ENCODE results near the gene SCARB1.

The SCARB1 gene

DNA sequence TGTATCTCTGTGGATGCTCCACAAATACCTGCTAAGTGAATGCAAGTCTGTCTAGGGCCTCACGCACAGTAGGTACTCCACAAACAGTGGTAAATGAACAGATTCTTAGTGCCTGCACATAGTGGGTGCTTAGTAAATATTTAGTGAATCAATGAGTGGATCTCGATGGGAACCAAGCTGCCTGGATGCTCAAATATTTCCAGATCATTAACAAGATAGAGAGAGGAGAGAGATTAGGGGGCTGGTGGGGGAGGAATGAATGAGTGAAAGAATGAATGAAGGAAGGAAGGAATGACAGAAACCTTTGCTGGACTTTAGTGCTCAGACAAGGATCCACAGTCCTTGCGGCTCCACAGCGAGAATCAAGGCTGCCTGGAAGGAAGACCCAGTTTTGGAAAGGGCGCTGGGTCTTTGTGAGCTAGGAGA is 118.2 kb downstream of the SCARB1 start:
- DNase-seq (ENCODE audit: low read depth in 1 of 2, low spot score in 1 of 2) = no peak
- TF ChIP-seq POLR2AphosphoS5 (IDR thresholded peaks at IDR 0.05; ENCODE audit: low read depth) = no peak
- H3K27me3 ChIP-seq (ENCODE audit: insufficient read depth, poor library complexity, severe bottlenecking) = no peaks in the 10 kb centered on the region
- H3K4me3 ChIP-seq (replicated peaks; ENCODE audit: insufficient read depth, low read length) = no peak overlapping the region
- H3K27ac ChIP-seq (replicated peaks) = no peak overlapping the region

DNA sequence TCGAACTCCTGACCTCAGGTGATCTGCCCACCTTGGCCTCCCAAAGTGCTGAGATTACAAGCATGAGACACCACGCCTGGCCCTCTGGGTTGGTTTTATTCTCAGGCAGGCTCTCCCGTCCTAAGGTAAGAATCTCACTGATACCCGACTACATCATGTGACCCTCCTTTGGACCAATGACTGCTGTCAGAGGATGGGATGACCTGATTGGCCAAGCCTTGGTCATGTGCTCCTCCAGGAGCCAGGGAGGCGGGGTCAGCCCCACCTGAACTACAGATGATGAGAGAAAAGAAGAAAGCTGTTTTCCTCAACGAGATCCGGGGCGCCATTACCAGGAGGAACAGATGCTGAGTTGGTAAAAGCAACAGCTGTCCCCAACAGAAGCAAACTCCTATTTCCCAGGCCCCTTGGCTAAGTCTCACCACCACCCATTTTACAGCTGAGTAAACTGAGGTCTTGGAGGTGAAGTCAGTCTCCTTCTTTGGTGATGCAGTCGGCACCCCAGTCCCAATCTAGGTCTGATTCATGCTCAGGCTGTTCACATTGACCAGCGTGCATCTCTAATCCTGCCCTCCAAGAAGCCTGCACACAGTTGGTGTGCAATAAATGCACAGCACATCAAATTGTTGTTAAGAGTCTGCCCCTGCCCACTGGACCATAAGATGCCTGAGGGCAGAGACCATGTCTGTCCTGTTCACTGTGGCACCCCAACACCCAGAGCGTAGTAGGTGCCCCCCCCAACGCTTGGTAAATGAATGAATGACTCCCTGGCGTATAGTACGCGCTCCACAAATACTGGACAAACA is 118.8 kb downstream of the SCARB1 start:
- DNase-seq (ENCODE audit: low read depth in 1 of 2, low spot score in 1 of 2) = no peak
- Histone ChIP-seq H3K27ac (replicated peaks) (no peak overlapping the region), H3K27me3 (ENCODE audit: insufficient read depth, poor library complexity, severe bottlenecking) (no peaks in the 10 kb centered on the region), H3K4me3 (replicated peaks; ENCODE audit: insufficient read depth, low read length) (no peak overlapping the region)
- TF ChIP-seq SPI1 (IDR thresholded peaks at IDR 0.05; ENCODE audit: borderline replicate concordance, low read depth) (no peak), GABPA (IDR thresholded peaks at IDR 0.05; ENCODE audit: low read depth) (no peak), POLR2AphosphoS5 (IDR thresholded peaks at IDR 0.05; ENCODE audit: low read depth) (no peak)
- TF ChIP-seq, protein P1, sequence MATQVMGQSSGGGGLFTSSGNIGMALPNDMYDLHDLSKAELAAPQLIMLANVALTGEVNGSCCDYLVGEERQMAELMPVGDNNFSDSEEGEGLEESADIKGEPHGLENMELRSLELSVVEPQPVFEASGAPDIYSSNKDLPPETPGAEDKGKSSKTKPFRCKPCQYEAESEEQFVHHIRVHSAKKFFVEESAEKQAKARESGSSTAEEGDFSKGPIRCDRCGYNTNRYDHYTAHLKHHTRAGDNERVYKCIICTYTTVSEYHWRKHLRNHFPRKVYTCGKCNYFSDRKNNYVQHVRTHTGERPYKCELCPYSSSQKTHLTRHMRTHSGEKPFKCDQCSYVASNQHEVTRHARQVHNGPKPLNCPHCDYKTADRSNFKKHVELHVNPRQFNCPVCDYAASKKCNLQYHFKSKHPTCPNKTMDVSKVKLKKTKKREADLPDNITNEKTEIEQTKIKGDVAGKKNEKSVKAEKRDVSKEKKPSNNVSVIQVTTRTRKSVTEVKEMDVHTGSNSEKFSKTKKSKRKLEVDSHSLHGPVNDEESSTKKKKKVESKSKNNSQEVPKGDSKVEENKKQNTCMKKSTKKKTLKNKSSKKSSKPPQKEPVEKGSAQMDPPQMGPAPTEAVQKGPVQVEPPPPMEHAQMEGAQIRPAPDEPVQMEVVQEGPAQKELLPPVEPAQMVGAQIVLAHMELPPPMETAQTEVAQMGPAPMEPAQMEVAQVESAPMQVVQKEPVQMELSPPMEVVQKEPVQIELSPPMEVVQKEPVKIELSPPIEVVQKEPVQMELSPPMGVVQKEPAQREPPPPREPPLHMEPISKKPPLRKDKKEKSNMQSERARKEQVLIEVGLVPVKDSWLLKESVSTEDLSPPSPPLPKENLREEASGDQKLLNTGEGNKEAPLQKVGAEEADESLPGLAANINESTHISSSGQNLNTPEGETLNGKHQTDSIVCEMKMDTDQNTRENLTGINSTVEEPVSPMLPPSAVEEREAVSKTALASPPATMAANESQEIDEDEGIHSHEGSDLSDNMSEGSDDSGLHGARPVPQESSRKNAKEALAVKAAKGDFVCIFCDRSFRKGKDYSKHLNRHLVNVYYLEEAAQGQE (IDR thresholded peaks at IDR 0.05; ENCODE audit: insufficient replicate concordance, low read depth) = no peak
- TF ChIP-seq, protein P2, sequence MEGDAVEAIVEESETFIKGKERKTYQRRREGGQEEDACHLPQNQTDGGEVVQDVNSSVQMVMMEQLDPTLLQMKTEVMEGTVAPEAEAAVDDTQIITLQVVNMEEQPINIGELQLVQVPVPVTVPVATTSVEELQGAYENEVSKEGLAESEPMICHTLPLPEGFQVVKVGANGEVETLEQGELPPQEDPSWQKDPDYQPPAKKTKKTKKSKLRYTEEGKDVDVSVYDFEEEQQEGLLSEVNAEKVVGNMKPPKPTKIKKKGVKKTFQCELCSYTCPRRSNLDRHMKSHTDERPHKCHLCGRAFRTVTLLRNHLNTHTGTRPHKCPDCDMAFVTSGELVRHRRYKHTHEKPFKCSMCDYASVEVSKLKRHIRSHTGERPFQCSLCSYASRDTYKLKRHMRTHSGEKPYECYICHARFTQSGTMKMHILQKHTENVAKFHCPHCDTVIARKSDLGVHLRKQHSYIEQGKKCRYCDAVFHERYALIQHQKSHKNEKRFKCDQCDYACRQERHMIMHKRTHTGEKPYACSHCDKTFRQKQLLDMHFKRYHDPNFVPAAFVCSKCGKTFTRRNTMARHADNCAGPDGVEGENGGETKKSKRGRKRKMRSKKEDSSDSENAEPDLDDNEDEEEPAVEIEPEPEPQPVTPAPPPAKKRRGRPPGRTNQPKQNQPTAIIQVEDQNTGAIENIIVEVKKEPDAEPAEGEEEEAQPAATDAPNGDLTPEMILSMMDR (IDR thresholded peaks at IDR 0.05; ENCODE audit: insufficient read depth, low read length) = no peak

DNA sequence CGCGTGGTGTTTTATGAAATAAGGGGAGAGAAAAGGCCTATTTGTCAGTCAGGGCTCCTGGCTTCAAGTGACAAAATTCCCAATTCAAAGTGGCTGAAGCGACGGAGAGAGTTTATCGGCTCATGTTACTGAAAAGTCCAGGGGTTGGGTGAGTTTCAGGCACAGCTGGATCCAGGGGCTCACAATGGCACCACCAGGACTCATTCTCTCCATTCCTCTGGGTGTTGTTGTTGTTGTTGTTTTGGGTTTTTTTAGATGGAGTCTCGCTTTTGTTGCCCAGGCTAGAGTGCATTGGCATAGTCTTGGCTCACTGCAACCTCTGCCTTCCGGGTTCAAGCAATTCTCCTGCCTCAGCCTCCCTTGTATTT is 119.4 kb downstream of the SCARB1 start:
- Histone ChIP-seq H3K27me3 (ENCODE audit: insufficient read depth, poor library complexity, severe bottlenecking) (no peaks in the 10 kb centered on the region), H3K4me3 (replicated peaks; ENCODE audit: insufficient read depth, low read length) (no peak overlapping the region), H3K27ac (replicated peaks) (no peak overlapping the region)
- TF ChIP-seq, protein P1 (IDR thresholded peaks at IDR 0.05; ENCODE audit: insufficient replicate concordance, low read depth) = no peak
- no peak for DNase-seq (ENCODE audit: low read depth in 1 of 2, low spot score in 1 of 2)

DNA sequence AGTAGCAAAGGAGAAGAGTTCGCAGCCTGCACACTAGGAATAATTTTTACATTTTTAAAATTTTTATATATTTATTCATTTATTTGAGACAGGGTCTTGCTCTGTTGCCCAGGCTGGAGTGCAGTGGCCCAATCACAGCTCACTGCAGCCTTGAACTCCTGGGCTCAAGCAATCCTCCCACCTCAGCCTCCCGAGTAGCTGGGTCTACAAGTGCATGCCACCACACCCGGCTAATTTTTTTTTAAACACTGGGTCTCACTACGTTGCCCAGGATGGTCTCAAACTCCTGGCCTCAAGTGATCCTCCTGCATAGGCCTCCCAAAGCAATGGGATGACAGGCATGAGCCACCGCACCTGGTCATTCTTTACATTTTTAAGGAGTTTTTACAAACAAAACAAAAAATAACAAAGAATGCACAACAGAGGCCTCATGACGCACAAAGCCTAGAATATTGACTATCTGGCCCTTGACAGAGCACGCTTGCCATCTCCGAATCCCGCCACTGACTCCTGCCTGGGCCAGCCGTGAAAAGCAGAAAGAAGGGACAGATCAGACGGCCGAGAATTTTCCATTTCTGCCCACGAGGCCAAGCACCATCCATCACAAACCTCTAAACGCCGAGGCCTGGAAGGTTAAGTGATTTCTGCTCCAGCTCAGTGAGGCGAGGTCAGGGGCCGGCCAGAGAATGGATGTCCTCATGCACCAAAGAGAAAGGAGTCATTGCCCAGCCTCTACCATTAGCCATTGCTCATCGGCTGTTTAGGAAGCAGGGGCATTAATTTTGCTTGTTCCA is 120.0 kb downstream of the SCARB1 start:
- H3K27ac ChIP-seq (replicated peaks) = no peak overlapping the region
- H3K4me3 ChIP-seq (replicated peaks; ENCODE audit: insufficient read depth, low read length) = no peak overlapping the region
- H3K27me3 ChIP-seq (ENCODE audit: insufficient read depth, poor library complexity, severe bottlenecking) = no peaks in the 10 kb centered on the region
- DNase-seq (ENCODE audit: low read depth in 1 of 2, low spot score in 1 of 2) = no peak
- TF ChIP-seq, protein P1 (IDR thresholded peaks at IDR 0.05; ENCODE audit: insufficient replicate concordance, low read depth) = no peak
- TF ChIP-seq SPI1 (IDR thresholded peaks at IDR 0.05; ENCODE audit: borderline replicate concordance, low read depth) = no peak
- TF ChIP-seq POLR2AphosphoS5 (IDR thresholded peaks at IDR 0.05; ENCODE audit: low read depth) = no peak
- TF ChIP-seq, protein P2 (IDR thresholded peaks at IDR 0.05; ENCODE audit: insufficient read depth, low read length) = no peak
- TF ChIP-seq GABPA (IDR thresholded peaks at IDR 0.05; ENCODE audit: low read depth) = no peak

Data from HL-60 (cell line).